ENCODE results near the gene SIL1. TPM values are rescaled to one million over a fixed set of nuclear protein-coding genes. Genes with fewer than 3 reads are reported as not detected.

SIL1 gene
- total RNA-seq, 1 donor from 2014 or later = 39.3 TPM

GRCh38 chr5:138981131-138981530, 217.0 kb downstream of the SIL1 start:
- Histone ChIP-seq H3K27me3 (ENCODE audit: low read depth) (no peaks in the 10 kb centered on the region), H3K4me3 (no peak overlapping the region), H3K27ac (replicated peaks) (no peak overlapping the region), H3K4me1 (peaks cover 18% of the 10 kb centered on the region), H3K9me3 (replicated peaks) (no peaks in the 10 kb centered on the region), H3K36me3 (no peaks in the 10 kb centered on the region)
- TF ChIP-seq CTCF (IDR thresholded peaks at IDR 0.05; ENCODE audit: borderline replicate concordance) = no peak
- intact Hi-C loops (cut with micrococcal nuclease) = no loop called here
- DNase-seq = no peak

GRCh38 chr5:138980441-138980840, 217.7 kb downstream of the SIL1 start:
- no peak overlapping the region for H3K27ac ChIP-seq (replicated peaks)

GRCh38 chr5:138979684-138980280, 218.4 kb downstream of the SIL1 start:
- TF ChIP-seq CTCF (IDR thresholded peaks at IDR 0.05; ENCODE audit: borderline replicate concordance) = no peak
- H3K27ac ChIP-seq (replicated peaks) = no peak overlapping the region

More at GRCh38 chr5:138980441-138980840, 217.7 kb downstream of the SIL1 start:
- intact Hi-C loops (cut with micrococcal nuclease) = no loop called here
- no peaks in the 10 kb centered on the region for H3K36me3 ChIP-seq
- TF ChIP-seq CTCF (IDR thresholded peaks at IDR 0.05; ENCODE audit: borderline replicate concordance) = no peak
- no peak for DNase-seq
- no peaks in the 10 kb centered on the region for H3K27me3 ChIP-seq (ENCODE audit: low read depth)
- H3K4me3 ChIP-seq = no peak overlapping the region
- H3K4me1 ChIP-seq = peaks cover 19% of the 10 kb centered on the region
- no peaks in the 10 kb centered on the region for H3K9me3 ChIP-seq (replicated peaks)

GRCh38 chr5:138978581-138978980, 219.6 kb downstream of the SIL1 start:
- Histone ChIP-seq H3K9me3 (replicated peaks) (no peaks in the 10 kb centered on the region), H3K4me3 (no peak overlapping the region), H3K27ac (replicated peaks) (no peak overlapping the region), H3K36me3 (no peaks in the 10 kb centered on the region), H3K27me3 (ENCODE audit: low read depth) (no peaks in the 10 kb centered on the region), H3K4me1 (peaks cover 38% of the 10 kb centered on the region)
- TF ChIP-seq CTCF (IDR thresholded peaks at IDR 0.05; ENCODE audit: borderline replicate concordance) = no peak
- intact Hi-C loops (cut with micrococcal nuclease) = no loop called here
- DNase-seq = no peak

More at GRCh38 chr5:138979684-138980280, 218.4 kb downstream of the SIL1 start:
- no peak overlapping the region for H3K4me3 ChIP-seq
- DNase-seq = no peak
- intact Hi-C loops (cut with micrococcal nuclease) = no loop called here
- no peaks in the 10 kb centered on the region for H3K36me3 ChIP-seq
- H3K27me3 ChIP-seq (ENCODE audit: low read depth) = no peaks in the 10 kb centered on the region
- H3K9me3 ChIP-seq (replicated peaks) = no peaks in the 10 kb centered on the region
- peaks cover 26% of the 10 kb centered on the region for H3K4me1 ChIP-seq

GRCh38 chr5:138978080-138978479, 220.1 kb downstream of the SIL1 start:
- Histone ChIP-seq H3K27ac (replicated peaks) (no peak overlapping the region), H3K9me3 (replicated peaks) (no peaks in the 10 kb centered on the region), H3K36me3 (no peaks in the 10 kb centered on the region), H3K4me3 (no peak overlapping the region), H3K27me3 (ENCODE audit: low read depth) (no peaks in the 10 kb centered on the region), H3K4me1 (peaks cover 43% of the 10 kb centered on the region)
- intact Hi-C loops (cut with micrococcal nuclease) = no loop called here
- no peak for TF ChIP-seq CTCF (IDR thresholded peaks at IDR 0.05; ENCODE audit: borderline replicate concordance)
- DNase-seq = no peak
